ENCODE measurements around the gene RBFOX2.

DNA sequence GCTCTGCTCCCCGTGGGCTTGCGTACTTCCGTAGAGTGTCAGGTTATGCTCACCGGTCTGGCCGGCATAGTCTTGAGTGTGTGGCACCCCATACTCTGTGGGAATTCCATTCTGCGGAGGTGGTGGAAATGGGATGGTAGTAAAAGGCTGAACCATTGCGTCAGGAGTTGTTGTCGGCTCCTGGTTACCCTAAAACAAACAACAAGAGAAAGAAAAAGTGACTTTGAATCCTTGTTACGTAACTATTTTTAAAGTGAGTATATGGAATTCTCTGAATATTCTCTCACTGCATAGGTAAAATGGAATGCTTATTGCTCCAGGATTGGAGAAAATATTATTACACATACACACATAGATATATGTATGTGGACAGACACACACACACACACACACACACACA lies 218.8 kb downstream of the RBFOX2 start:
- TF ChIP-seq, protein P1, sequence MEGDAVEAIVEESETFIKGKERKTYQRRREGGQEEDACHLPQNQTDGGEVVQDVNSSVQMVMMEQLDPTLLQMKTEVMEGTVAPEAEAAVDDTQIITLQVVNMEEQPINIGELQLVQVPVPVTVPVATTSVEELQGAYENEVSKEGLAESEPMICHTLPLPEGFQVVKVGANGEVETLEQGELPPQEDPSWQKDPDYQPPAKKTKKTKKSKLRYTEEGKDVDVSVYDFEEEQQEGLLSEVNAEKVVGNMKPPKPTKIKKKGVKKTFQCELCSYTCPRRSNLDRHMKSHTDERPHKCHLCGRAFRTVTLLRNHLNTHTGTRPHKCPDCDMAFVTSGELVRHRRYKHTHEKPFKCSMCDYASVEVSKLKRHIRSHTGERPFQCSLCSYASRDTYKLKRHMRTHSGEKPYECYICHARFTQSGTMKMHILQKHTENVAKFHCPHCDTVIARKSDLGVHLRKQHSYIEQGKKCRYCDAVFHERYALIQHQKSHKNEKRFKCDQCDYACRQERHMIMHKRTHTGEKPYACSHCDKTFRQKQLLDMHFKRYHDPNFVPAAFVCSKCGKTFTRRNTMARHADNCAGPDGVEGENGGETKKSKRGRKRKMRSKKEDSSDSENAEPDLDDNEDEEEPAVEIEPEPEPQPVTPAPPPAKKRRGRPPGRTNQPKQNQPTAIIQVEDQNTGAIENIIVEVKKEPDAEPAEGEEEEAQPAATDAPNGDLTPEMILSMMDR (conservative IDR thresholded peaks at IDR 0.05; ENCODE audit: low read depth in 2 of 2), result no peak
- TF ChIP-seq POLR2AphosphoS5 (IDR thresholded peaks at IDR 0.05; ENCODE audit: low read depth) (no peak), REST (IDR thresholded peaks at IDR 0.05; ENCODE audit: unreplicated experiment) (no peak), EZH2phosphoT487 (IDR thresholded peaks at IDR 0.05; ENCODE audit: unreplicated experiment) (no peak), EZH2 (IDR thresholded peaks at IDR 0.05; ENCODE audit: low read depth, unreplicated experiment) (no peak), JUNB (IDR thresholded peaks at IDR 0.05; ENCODE audit: unreplicated experiment) (no peak), CREB1 (CRISPR knock-in tag; IDR thresholded peaks at IDR 0.05; ENCODE audit: low read depth) (no peak), STAT1 (IDR thresholded peaks at IDR 0.05; ENCODE audit: unreplicated experiment) (no peak), ZNF331 (CRISPR knock-in tag; IDR thresholded peaks at IDR 0.05; ENCODE audit: low read depth) (no peak), NANOG (IDR thresholded peaks at IDR 0.05; ENCODE audit: borderline replicate concordance) (no peak), ZNF114 (CRISPR knock-in tag; IDR thresholded peaks at IDR 0.05) (no peak)
- TF ChIP-seq, protein P2, sequence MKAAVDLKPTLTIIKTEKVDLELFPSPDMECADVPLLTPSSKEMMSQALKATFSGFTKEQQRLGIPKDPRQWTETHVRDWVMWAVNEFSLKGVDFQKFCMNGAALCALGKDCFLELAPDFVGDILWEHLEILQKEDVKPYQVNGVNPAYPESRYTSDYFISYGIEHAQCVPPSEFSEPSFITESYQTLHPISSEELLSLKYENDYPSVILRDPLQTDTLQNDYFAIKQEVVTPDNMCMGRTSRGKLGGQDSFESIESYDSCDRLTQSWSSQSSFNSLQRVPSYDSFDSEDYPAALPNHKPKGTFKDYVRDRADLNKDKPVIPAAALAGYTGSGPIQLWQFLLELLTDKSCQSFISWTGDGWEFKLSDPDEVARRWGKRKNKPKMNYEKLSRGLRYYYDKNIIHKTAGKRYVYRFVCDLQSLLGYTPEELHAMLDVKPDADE (IDR thresholded peaks at IDR 0.05), result no peak
- TF ChIP-seq, protein P3, sequence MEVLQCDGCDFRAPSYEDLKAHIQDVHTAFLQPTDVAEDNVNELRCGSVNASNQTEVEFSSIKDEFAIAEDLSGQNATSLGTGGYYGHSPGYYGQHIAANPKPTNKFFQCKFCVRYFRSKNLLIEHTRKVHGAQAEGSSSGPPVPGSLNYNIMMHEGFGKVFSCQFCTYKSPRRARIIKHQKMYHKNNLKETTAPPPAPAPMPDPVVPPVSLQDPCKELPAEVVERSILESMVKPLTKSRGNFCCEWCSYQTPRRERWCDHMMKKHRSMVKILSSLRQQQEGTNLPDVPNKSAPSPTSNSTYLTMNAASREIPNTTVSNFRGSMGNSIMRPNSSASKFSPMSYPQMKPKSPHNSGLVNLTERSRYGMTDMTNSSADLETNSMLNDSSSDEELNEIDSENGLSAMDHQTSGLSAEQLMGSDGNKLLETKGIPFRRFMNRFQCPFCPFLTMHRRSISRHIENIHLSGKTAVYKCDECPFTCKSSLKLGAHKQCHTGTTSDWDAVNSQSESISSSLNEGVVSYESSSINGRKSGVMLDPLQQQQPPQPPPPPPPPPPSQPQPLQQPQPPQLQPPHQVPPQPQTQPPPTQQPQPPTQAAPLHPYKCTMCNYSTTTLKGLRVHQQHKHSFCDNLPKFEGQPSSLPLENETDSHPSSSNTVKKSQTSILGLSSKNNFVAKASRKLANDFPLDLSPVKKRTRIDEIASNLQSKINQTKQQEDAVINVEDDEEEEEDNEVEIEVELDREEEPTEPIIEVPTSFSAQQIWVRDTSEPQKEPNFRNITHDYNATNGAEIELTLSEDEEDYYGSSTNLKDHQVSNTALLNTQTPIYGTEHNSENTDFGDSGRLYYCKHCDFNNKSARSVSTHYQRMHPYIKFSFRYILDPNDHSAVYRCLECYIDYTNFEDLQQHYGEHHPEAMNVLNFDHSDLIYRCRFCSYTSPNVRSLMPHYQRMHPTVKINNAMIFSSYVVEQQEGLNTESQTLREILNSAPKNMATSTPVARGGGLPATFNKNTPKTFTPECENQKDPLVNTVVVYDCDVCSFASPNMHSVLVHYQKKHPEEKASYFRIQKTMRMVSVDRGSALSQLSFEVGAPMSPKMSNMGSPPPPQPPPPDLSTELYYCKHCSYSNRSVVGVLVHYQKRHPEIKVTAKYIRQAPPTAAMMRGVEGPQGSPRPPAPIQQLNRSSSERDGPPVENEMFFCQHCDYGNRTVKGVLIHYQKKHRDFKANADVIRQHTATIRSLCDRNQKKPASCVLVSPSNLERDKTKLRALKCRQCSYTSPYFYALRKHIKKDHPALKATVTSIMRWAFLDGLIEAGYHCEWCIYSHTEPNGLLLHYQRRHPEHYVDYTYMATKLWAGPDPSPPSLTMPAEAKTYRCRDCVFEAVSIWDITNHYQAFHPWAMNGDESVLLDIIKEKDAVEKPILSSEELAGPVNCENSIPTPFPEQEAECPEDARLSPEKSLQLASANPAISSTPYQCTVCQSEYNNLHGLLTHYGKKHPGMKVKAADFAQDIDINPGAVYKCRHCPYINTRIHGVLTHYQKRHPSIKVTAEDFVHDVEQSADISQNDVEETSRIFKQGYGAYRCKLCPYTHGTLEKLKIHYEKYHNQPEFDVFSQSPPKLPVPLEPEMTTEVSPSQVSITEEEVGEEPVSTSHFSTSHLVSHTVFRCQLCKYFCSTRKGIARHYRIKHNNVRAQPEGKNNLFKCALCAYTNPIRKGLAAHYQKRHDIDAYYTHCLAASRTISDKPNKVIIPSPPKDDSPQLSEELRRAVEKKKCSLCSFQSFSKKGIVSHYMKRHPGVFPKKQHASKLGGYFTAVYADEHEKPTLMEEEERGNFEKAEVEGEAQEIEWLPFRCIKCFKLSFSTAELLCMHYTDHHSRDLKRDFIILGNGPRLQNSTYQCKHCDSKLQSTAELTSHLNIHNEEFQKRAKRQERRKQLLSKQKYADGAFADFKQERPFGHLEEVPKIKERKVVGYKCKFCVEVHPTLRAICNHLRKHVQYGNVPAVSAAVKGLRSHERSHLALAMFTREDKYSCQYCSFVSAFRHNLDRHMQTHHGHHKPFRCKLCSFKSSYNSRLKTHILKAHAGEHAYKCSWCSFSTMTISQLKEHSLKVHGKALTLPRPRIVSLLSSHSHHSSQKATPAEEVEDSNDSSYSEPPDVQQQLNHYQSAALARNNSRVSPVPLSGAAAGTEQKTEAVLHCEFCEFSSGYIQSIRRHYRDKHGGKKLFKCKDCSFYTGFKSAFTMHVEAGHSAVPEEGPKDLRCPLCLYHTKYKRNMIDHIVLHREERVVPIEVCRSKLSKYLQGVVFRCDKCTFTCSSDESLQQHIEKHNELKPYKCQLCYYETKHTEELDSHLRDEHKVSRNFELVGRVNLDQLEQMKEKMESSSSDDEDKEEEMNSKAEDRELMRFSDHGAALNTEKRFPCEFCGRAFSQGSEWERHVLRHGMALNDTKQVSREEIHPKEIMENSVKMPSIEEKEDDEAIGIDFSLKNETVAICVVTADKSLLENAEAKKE (CRISPR knock-in tag; IDR thresholded peaks at IDR 0.05), result no peak

Data from GM23338 (cell line).